Erythroblast (primary cell): ENCODE data around the gene TNRC6B.

ENCODE experiments used
- GATA1 ChIP-seq: IDR thresholded peaks from 2 replicates; pipeline ENCODE4 v1.6.1; 2011; ENCODE audit warnings: low read depth, mild to moderate bottlenecking, control low read depth, low read length, moderate library complexity
- POLR2A ChIP-seq: IDR thresholded peaks from 2 replicates; pipeline ENCODE4 v1.6.1; 2011; ENCODE audit warnings: mild to moderate bottlenecking, low read length

DNA sequence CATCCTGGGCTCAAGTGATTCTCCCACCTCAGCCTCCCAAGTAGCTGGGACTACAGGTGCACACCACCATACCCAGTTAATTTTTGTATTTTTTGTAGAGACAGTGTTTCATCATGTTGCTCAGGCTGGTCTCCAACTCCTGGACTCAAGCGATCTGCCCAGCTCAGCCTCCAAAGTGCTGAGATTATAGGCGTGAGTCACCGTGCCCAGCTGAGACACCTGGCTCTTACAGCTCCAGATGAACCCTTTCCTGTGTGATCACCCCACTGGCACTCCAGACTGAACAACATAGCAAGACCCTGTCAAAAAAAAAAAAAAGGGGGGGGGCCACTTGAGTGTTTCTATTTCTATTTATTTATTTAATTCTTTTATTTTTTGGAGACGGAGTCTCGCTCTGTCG lies 167.5 kb downstream of the TNRC6B start:
- no peak for TF ChIP-seq POLR2A
- TF ChIP-seq GATA1 = no peak
